Endothelial cell of umbilical vein (primary cell): Measurements from ENCODE around the gene FAM111B.

Experiments used
- CTCF ChIP-seq, 2 donors: IDR thresholded peaks; 1 replicate in 1 of 2; 2 replicates in 1 of 2; pipeline ENCODE4 v1.5.1; 2011; ENCODE audit warnings: low read length in 2 of 2, mild to moderate bottlenecking in 2 of 2, moderate library complexity in 2 of 2, control low read depth in 1 of 2, inconsistent platforms in 1 of 2, low read depth in 1 of 2; ENCODE audit not compliant: insufficient read depth in 1 of 2; ENCODE audit errors: extremely low read depth in 1 of 2
- EZH2 ChIP-seq: IDR thresholded peaks from 2 replicates; pipeline ENCODE4 v1.6.1; 2012; ENCODE audit warnings: borderline replicate concordance, low read depth, mild to moderate bottlenecking, moderate library complexity, low read length, inconsistent platforms; ENCODE audit not compliant: severe bottlenecking
- FOS ChIP-seq: IDR thresholded peaks from 2 replicates; pipeline ENCODE4 v1.6.1; 2011; ENCODE audit warnings: mild to moderate bottlenecking, low read length, moderate library complexity, borderline replicate concordance; ENCODE audit not compliant: insufficient read depth
- GATA2 ChIP-seq: IDR thresholded peaks from 2 replicates; pipeline ENCODE4 v1.7.0; 2011; ENCODE audit warnings: low read depth, mild to moderate bottlenecking, moderate library complexity, mixed read lengths, low read length; ENCODE audit not compliant: insufficient read length, insufficient read depth
- JUN ChIP-seq: IDR thresholded peaks from 2 replicates; pipeline ENCODE4 v1.6.1; 2011; ENCODE audit warnings: borderline replicate concordance, low read depth; ENCODE audit not compliant: insufficient read length, insufficient read depth
- MAX ChIP-seq: IDR thresholded peaks from 2 replicates; pipeline ENCODE4 v1.6.1; 2011; ENCODE audit not compliant: insufficient read depth, insufficient read length
- MYC ChIP-seq: IDR thresholded peaks from one replicate; pipeline ENCODE4 v1.6.1; 2011; ENCODE audit warnings: mild to moderate bottlenecking, low read depth, low read length
- POLR2A ChIP-seq: IDR thresholded peaks from 2 replicates; pipeline ENCODE4 v1.6.1; 2012; ENCODE audit warnings: low read depth, mild to moderate bottlenecking, control low read depth, low read length
- POLR2AphosphoS5 ChIP-seq: IDR thresholded peaks from 2 replicates; pipeline ENCODE4 v1.6.1; 2012; ENCODE audit warnings: low read depth, mild to moderate bottlenecking, control low read depth, low read length, moderate library complexity; ENCODE audit not compliant: insufficient read depth

GRCh38 chr11:59117774-59118173 lies 10.7 kb downstream of the FAM111B start:
- TF ChIP-seq CTCF (IDR thresholded peaks at IDR 0.05; ENCODE audit: extremely low read depth in 1 of 2, insufficient read depth in 1 of 2, low read depth in 1 of 2, low read length in 2 of 2) (no peak), FOS (no peak), EZH2 (no peak), POLR2A (no peak), MYC (no peak), JUN (no peak), MAX (no peak), POLR2AphosphoS5 (no peak), GATA2 (no peak)
